WI38 (cell line): ENCODE measurements around the gene HOXB2.

Source experiments
- H3K4me3 ChIP-seq: 2 replicates; pipeline ENCODE4 v1.5.1; 2011; ENCODE audit warnings: low read depth, mild to moderate bottlenecking, control low read depth, low read length
- TF ChIP-seq, protein P1 (sequence below): IDR thresholded peaks from 2 replicates; pipeline ENCODE4 v1.5.1; 2012; ENCODE audit warnings: low read depth, mild to moderate bottlenecking, control low read depth, low read length

Gene HOXB2

DNA sequence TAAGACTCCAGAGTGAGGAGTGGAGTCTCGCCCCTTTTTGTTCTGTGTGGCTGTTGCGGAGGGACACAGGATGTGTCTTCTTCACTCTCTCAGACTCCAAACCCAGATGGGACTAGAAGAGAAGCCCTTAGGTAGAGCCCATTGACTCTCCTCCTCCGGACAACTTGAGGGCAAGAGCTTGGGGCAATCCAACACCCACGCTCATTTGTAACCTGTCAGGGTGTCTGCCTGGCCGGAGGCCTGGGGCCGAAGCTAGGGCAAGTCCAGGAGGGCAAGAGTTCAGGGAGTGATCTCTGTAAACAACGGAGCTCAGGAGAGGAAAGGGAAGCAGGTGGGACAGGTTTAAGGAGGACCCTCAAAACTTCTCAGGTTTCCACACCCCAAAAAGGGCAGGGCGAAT is 12.6 kb downstream of the HOXB2 start:
- no peak overlapping the region for H3K4me3 ChIP-seq
- TF ChIP-seq, protein P1, sequence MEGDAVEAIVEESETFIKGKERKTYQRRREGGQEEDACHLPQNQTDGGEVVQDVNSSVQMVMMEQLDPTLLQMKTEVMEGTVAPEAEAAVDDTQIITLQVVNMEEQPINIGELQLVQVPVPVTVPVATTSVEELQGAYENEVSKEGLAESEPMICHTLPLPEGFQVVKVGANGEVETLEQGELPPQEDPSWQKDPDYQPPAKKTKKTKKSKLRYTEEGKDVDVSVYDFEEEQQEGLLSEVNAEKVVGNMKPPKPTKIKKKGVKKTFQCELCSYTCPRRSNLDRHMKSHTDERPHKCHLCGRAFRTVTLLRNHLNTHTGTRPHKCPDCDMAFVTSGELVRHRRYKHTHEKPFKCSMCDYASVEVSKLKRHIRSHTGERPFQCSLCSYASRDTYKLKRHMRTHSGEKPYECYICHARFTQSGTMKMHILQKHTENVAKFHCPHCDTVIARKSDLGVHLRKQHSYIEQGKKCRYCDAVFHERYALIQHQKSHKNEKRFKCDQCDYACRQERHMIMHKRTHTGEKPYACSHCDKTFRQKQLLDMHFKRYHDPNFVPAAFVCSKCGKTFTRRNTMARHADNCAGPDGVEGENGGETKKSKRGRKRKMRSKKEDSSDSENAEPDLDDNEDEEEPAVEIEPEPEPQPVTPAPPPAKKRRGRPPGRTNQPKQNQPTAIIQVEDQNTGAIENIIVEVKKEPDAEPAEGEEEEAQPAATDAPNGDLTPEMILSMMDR, result no peak

DNA sequence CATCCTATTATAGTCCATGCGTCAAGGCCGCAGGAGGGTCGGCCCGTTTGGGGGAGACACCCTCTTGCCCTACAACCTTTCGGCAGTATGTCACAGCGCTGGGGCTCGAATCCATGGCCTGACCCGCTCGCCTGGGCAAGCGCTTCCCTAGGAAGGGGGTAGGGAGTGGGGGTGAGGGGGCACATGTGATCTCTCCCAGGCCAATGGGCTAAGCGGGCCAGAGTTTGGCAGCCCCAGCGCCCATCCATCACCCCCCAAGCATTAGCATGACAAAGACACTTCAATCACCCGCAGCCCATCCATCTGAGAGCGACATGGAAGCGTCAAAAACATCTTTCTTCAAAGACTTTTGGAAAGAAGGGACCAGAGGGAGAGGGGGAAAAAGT is 14.0 kb downstream of the HOXB2 start, which contains the start of gene HOXB1:
Gene HOXB1 (minus strand): TSS at position 125 of the 386 bp plus-strand sequence. CDS start 107 bp downstream, at position 18.
- no peak within 1 kb of the TSS for H3K4me3 ChIP-seq
- TF ChIP-seq, protein P1, result no peak

DNA sequence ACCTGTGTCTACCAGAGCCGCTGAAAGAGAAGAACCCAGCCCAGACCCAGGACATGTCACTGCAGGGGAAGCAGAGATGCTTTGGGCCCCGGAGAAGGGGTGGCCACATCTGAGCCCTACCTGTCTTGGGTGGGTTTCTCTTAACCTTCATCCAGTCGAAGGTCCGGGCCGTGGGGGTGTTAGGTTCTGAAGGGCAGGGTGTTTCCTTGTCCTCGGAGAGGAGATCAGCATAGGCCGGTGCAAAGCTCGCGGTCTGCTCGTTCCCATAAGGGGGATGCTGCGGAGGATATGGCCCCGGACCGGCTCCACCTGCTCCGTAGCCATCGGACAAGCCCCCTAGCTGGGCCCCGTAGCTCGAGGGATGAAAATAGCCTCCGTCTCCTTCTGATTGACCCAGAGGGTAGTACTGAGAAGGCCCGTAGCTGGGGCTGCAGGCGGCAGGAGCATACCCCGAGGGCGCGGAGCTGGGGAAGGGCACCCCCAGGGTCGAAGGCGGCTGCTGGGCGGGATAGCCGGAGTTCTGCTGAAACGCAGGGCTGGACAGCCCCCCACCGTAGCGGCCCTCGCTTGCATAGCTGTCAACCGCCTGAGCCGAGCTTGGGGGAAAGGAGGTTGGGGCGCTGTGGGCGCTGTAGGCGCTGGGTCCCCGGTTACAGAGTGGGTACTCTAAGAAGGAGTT is 14.6 kb downstream of the HOXB2 start:
- TF ChIP-seq, protein P1, result no peak

DNA sequence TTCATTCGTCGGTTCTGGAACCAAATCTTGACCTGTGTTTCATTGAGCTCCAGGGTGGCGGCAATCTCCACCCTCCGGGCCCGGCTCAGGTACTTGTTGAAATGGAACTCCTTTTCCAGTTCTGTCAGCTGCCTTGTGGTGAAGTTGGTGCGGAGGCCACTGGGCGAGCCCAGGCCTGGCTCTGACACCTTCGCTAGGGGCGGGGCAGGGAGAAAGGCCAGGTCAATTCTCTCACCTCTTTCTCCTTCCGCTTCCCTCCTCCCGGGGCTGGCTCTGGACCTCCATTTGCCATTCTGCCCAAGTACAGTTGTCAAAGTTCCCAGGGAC is 15.3 kb downstream of the HOXB2 start:
- H3K4me3 ChIP-seq, result no peak overlapping the region
- TF ChIP-seq, protein P1, result no peak

More for the DNA sequence above, 14.6 kb downstream of the HOXB2 start:
- H3K4me3 ChIP-seq, result no peak overlapping the region

DNA sequence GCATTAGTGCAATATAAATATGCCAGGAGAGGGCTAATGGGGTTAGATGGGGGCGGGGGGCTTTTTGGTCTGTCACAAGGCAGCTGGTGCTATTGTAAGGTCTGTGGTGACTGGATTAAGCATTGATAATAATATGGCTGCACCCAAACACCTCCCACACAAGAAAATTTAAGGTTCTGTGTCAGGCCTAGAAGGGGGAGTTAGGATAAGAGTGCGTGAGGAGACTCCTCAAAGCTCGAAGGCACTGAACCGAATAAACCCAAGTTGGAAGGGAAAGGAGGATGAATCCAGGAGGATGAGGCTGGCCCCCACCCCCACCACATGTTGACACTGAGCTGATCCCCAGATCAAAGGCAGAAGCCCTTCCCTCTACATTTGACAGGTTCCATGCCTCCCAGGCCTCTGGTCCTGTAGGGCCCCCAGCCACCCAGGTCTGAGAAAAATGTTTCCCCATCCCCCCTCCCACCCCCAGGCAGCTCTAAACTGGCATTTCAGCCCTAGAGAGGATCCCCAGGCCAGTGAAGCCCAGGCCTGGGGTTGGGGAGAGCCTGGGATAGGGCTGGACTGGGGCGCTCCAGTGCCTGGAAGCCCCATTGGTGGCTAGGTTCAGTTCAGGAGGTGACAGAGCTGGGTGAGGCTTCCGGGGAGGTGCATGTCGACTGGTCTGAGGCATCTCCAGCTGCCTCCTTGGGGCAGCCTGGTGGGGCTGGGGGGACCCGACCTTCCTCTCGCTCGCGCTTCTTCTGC is 15.8 kb downstream of the HOXB2 start:
- TF ChIP-seq, protein P1, result no peak
- no peak overlapping the region for H3K4me3 ChIP-seq

DNA sequence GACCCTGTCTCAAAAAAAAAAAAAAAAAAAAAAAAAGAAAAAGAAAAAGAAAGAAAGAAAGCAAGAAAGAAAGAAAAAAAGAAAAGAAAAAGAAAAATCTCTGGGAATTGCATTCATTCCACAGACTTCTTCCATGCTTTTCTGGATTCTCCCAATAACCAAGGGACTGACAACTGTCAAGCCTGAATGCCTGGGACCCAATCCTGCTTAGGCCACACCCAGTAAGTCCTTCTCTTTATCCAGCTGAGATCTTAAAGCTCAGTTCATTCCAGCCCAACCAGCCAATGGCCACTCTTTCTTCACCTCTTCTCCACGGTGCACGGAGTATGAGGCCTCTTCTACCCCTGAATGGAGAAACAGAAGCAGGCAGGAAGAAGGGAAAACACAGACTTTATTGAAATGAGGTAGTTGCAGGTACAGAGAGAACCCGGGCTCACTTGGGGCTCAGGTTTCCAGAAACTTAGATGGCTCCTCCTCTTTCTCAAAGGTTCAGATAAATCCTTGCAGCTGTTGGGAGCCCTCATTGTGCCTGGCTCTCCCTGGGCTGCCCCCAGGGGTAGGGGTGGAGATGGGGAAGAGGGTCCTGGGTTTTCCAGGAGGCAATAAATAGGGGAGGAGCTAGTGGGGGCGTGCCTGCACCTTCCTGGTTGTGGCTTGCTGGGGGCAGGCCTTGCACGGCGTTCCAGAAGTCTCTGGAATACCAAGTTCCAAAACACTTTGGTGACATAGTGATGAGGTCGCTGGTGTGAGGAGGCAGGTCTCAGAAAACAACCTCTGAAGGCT is 16.6 kb downstream of the HOXB2 start:
- TF ChIP-seq, protein P1, result no peak
- no peak overlapping the region for H3K4me3 ChIP-seq

DNA sequence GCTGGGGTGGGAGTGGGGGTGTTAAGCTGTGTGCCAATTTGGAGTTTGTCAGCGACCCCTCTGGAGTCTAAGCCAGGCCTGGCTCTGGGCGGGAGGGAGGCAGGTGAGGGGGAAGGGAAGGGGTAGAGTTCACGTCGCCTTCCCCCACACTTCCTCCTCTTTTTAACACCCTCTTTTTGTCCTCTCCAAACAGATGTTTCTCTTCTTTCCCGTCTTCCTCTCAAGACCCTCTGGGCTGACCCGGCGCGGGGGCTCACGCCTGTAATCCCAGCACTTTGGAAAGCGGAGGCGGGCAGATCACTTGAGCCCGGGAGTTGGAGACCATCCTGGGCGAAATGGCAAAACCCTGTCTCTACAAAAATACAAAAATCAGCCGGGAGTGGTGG is 17.4 kb downstream of the HOXB2 start:
- no peak overlapping the region for H3K4me3 ChIP-seq
- TF ChIP-seq, protein P1, result no peak
